Thoracic aorta (tissue), 2 donors: Measurements from ENCODE around the gene NAMPT. TPM values are rescaled to one million over a fixed set of nuclear protein-coding genes. Genes with fewer than 3 reads are reported as not detected.

Experiments used
- ATAC-seq: fragments of 150-250 bp; one replicate; pipeline ENCODE4 v1.8.0; 2017; ENCODE audit warnings: low read depth; ENCODE audit not compliant: insufficient number of reproducible peaks, low FRiP score
- DNase-seq: peaks from one replicate; pipeline ENCODE4 v3.0.0-alpha.2; 2020; ENCODE audit warnings: low spot score
- H3K27ac ChIP-seq, 2 donors: fragments of 200-600 bp; sonication (generic); 1 replicate in 1 of 2; 2 replicates in 1 of 2; pipeline ENCODE4 v1.5.1; 2016; ENCODE audit warnings: mild to moderate bottlenecking in 2 of 2, moderate library complexity in 2 of 2
- H3K27me3 ChIP-seq: fragments of 200-600 bp; sonication (generic); replicated peaks from 2 replicates; pipeline ENCODE4 v1.6.0; 2016; ENCODE audit warnings: mild to moderate bottlenecking; ENCODE audit not compliant: insufficient read depth
- H3K36me3 ChIP-seq: fragments of 200-600 bp; sonication (generic); one replicate; pipeline ENCODE4 v1.5.1; 2016
- H3K4me1 ChIP-seq, 2 donors: fragments of 200-600 bp; sonication (generic); 1 replicate in 1 of 2; 2 replicates in 1 of 2; pipeline versions ENCODE4 v1.5.1 to v1.6.0; 2016; ENCODE audit warnings: low read depth in 2 of 2, mild to moderate bottlenecking in 1 of 2; ENCODE audit not compliant: control insufficient read depth in 1 of 2
- H3K4me3 ChIP-seq: fragments of 200-600 bp; sonication (generic); 2 replicates; pipeline ENCODE4 v1.5.1; 2016; ENCODE audit warnings: mild to moderate bottlenecking
- H3K9me3 ChIP-seq: fragments of 200-600 bp; sonication (generic); 2 replicates; pipeline ENCODE4 v1.5.1; 2016
- CTCF ChIP-seq: fragments of 200-600 bp; sonication (generic); IDR thresholded peaks from one replicate; pipeline ENCODE4 v1.5.1; 2019; ENCODE audit warnings: antibody characterized with exemption
- total RNA-seq, 2 donors: library from RNA; depleted of rRNA; stranded (reverse); fragments of >200 nt; gene quantifications; one replicate each; pipeline versions ENCODE4 v1.1.0 to v1.2.3, GENCODE V29; 2016

Gene NAMPT
- total RNA-seq, 2 donors from 2014 or later: 274 to 1,075 TPM

GRCh38 chr7:106317971-106318370 is 33.2 kb upstream of the NAMPT start:
- Histone ChIP-seq H3K4me1 (peaks cover 0 to 3% of the 10 kb centered on the region in 2 donors), H3K27me3 (no peaks in the 10 kb centered on the region), H3K4me3 (no peak overlapping the region), H3K9me3 (no peaks in the 10 kb centered on the region), H3K27ac (no peak overlapping the region), H3K36me3 (no peaks in the 10 kb centered on the region)
- no peak for ATAC-seq
- no peak for TF ChIP-seq CTCF
- DNase-seq: no peak

- no peaks in the 10 kb centered on the region for H3K27me3 ChIP-seq
- H3K9me3 ChIP-seq: no peaks in the 10 kb centered on the region
- H3K36me3 ChIP-seq: no peaks in the 10 kb centered on the region
- DNase-seq: no peak
- no peak overlapping the region for H3K4me3 ChIP-seq
- no peak for TF ChIP-seq CTCF
- no peak for ATAC-seq
- peaks cover 0 to 3% of the 10 kb centered on the region in 2 donors for H3K4me1 ChIP-seq
- H3K27ac ChIP-seq: no peak overlapping the region
Observed at GRCh38 chr7:106316947-106317346, 32.2 kb upstream of the NAMPT start.

- Histone ChIP-seq H3K27me3 (no peaks in the 10 kb centered on the region), H3K4me3 (no peak overlapping the region), H3K27ac (no peak overlapping the region), H3K36me3 (no peaks in the 10 kb centered on the region), H3K4me1 (peaks cover 0 to 3% of the 10 kb centered on the region in 2 donors), H3K9me3 (no peaks in the 10 kb centered on the region)
- DNase-seq (no peak), ATAC-seq (no peak)
- no peak for TF ChIP-seq CTCF
Observed at GRCh38 chr7:106314875-106315274, 30.1 kb upstream of the NAMPT start.

GRCh38 chr7:106313966-106314365 is 29.2 kb upstream of the NAMPT start:
- Histone ChIP-seq H3K9me3 (no peaks in the 10 kb centered on the region), H3K4me3 (no peak overlapping the region), H3K36me3 (no peaks in the 10 kb centered on the region), H3K4me1 (peaks cover 0 to 3% of the 10 kb centered on the region in 2 donors), H3K27me3 (no peaks in the 10 kb centered on the region), H3K27ac (no peak overlapping the region)
- no peak for TF ChIP-seq CTCF
- DNase-seq (no peak), ATAC-seq (no peak)

- no peak overlapping the region for H3K4me3 ChIP-seq
- H3K36me3 ChIP-seq: no peaks in the 10 kb centered on the region
- H3K27ac ChIP-seq: no peak overlapping the region
- no peak for TF ChIP-seq CTCF
- DNase-seq (no peak), ATAC-seq (no peak)
- no peaks in the 10 kb centered on the region for H3K9me3 ChIP-seq
- H3K27me3 ChIP-seq: no peaks in the 10 kb centered on the region
- peaks cover 0 to 3% of the 10 kb centered on the region in 2 donors for H3K4me1 ChIP-seq
Observed at GRCh38 chr7:106313456-106313901, 28.7 kb upstream of the NAMPT start.
